GM15510 (cell line): ENCODE results near the gene EPOP.

Experiments used
- POLR2A ChIP-seq: IDR thresholded peaks from 3 replicates; pipeline ENCODE4 v1.6.1; 2011; ENCODE audit warnings: borderline replicate concordance; ENCODE audit not compliant: insufficient read length; ENCODE audit errors: extremely low read depth

The EPOP gene

GRCh38 chr17:38697061-38697820, 22.5 kb upstream of the EPOP start:
- TF ChIP-seq POLR2A, result no peak

DNA sequence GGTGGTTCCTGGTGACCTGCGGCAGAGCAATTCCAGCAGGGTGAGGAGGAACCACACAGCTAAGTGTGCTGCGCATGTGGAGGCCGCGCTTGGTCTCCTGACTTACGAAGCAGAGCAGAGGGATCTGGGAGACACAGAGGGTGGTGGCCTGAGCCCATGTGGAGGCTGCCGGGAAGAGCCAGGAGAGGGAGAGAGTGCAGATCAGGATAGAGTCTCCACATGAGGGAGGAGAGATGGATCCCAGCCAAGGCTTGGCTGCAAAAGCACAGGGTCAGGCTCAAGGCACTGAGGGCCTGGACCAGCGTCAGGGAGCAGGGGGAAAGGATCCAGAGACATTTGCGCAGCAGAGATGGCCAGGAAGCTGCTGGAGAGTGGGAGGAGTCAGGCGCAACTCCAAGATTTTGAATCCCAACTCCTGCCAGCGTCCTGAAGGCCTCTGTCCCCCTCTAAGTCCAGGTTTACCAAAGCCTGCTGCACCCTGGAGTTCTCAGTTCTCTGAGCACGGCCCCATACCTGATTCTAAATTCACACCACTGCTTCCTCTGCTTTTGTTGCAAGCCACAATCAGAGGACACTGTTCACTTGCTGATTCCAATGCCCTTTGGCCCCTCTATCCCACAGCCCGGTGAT, 19.1 kb upstream of the EPOP start:
- no peak for TF ChIP-seq POLR2A

DNA sequence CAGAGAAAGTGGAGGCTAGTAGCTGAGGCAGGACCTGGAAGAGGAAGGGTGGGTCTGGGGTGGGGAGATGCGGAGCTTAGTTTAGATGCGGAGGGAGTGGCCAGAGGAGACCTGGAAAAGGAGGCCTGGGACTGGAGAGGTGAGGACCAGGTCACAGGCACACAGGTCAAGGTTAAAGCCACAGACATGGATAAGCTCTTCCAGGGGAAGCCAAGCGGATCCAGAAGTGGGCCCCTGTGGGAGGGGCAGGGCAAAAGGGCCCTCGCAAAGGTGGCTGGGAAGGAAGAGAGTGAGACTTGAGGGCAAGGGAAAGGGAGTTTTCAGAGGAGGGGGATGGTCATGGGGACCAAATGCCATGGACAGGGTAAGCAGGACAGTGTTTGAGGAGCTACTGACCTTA, 16.4 kb upstream of the EPOP start:
- no peak for TF ChIP-seq POLR2A

DNA sequence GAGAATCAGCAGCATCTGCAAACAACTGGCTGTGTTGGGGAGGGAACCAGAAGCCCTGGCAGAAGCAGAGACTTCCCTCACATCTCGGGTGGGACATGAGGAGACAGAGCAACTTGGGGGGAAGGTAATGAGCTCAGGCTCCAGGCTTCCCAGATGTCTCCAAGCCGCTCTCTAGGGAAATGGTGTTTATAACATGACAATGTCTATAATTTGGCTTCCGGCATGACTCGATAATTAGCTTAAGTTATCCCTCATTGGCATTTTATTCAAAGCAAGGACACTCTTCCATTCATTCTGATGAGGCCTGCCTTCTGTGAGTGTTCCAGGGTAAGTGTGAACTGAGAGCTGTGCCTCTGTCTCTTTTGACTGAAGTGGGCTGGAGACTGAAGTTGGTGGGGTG, 15.6 kb upstream of the EPOP start:
- no peak for TF ChIP-seq POLR2A

DNA sequence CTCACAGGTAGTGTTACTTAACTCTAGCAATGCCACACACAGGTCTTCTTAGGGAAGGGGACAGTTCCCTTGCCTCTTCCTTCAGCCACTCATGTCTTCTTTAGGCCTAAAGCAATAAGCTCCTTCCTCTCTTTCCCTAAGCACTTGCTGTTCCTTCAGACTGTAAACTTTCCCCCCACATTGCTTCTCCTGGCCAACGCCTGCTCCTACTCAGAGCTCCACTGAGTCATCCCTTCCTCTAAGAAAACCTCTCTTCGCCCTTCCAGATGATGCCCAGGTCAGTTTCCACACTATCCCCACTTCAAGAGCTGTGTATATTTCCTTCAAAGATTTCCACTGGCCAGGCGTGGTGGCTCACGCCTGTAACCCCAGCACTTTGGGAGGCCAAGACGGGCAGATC, 12.5 kb upstream of the EPOP start:
- TF ChIP-seq POLR2A, result no peak

- TF ChIP-seq POLR2A, result no peak
Observed at GRCh38 chr17:38685491-38685890, 10.7 kb upstream of the EPOP start.

GRCh38 chr17:38681096-38681495, 6.3 kb upstream of the EPOP start:
- TF ChIP-seq POLR2A, result no peak

- TF ChIP-seq POLR2A, result no peak
Observed at GRCh38 chr17:38677819-38678218, 3.1 kb upstream of the EPOP start.

DNA sequence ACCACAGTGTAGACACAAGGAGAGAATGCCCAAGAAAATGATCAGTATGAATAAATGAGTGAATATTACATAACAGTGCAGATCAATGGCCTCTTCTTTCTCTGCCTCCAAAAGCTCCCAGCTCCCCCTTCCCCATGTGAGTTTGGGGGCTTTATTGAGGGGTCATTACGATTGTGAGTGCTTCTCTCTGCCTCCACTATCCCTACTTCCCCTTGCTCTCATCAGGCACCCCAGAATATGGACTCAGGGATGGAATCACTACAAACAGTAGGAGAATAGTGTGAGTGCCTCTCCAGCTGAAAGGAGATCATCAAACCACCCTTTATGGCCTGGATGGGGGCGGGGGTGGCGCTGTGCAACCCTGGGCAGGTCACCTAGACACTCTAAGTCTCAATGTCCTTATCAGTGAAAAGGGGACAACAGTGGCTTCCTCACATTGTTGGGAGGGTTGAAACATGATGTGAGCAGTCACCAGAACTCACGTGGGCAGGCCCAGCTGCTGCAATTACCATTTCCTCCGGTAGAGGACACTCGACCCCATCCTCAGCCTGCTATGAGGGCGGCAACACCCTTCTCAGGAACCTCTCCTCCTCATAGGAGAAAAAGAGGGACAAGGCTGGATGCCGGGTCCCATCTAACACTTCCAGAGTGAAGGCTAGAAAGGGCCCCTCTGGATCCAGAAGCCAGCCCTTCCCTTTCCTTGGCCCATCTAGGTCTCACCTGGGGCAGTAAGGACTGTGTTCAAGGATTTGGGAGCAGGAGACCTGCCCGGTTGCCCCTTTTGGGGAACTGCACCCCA, 2.1 kb upstream of the EPOP start:
- TF ChIP-seq POLR2A, result no peak

GRCh38 chr17:38674014-38674748, 576 bp downstream of the EPOP start:
- no peak for TF ChIP-seq POLR2A

- no peak for TF ChIP-seq POLR2A
Observed at GRCh38 chr17:38673707-38674013, 1.1 kb downstream of the EPOP start.

DNA sequence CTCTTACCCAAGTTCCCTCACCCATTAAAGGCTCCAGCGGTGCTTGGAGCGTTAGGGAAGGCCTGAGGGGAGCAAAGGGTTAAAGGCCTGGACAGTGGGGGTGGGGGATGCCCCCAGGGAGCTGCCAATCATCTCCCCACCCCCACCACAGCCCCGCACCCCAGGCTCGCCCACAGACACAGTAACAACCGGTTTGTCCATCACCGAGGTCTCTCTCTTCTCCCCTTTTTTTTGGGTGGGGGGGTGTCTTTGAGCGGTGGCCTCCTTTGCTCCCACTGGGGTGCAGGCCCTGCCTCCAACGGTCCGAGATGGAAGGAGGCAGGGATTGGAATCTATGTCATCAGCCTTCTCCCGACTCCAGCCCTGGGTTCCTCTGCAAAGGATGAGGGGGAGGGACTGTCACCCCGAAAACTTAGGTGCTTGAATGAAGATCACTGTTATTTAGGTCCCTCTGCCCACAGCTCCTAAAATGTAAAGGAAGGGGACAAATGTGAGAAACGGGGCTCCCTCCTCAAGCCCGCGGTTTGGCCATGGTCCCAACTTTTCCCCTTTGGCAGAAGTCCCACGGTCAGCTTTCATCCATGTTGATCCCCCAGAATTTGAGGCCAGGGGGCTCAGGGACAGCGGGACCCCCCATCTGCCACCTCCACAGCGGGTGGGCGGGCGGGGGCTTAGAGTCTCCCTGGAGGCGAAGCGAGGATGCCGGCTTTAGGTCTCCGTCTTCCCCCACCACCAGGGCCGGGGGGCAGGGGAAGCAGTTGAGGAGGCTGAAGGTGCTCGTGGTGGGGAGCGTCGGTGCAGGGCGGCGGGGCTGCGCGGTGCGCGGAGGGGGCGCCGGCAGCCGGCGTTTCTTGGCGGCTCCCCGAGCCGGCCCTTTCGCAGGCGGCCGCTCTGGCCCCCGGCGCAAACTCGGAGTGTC, 1.7 kb downstream of the EPOP start:
- TF ChIP-seq POLR2A, result no peak

- TF ChIP-seq POLR2A, result no peak
Observed at GRCh38 chr17:38671939-38672720, 2.6 kb downstream of the EPOP start.
